Left cardiac atrium (tissue), 4 donors: ENCODE results near the gene PCCA. TPM values are rescaled to one million over a fixed set of nuclear protein-coding genes. Genes with fewer than 3 reads are reported as not detected.

Source experiments
- ATAC-seq, 2 donors: fragments of 200-7000 bp; cut with Tn5 transposase; one replicate each; pipeline ENCODE4 v1.9.1; 2020; ENCODE audit warnings: mild to moderate bottlenecking in 2 of 2, moderate library complexity in 2 of 2
- DNase-seq: peaks from one replicate; pipeline ENCODE4 v3.0.0-alpha.2; 2020
- intact Hi-C, 2 donors: fragments of 100-400 bp; cut with DNase I; formaldehyde crosslinking; loops; one replicate each; pipeline versions ENCODE4 v1.14.1 to v1.15.1; 2022 to 2023
- total RNA-seq, 2 donors: library from RNA; stranded (reverse); fragmentation: NEBNext Ultra II Directional; extraction: Animal tissue kit (Norgen Biotek cat#: 25700); gene quantifications; one replicate each; pipeline ENCODE4 v1.2.1, GENCODE V29; 2021
- donor health status: DM: no; HTN: yes; CAD: no.
- donor health status: DM: no; HTN: yes; CAD: no; lungs with severe emphysema.
- donor health status: DM: yes; HTN: yes; CAD: no.
- donor health status: Dilated cardiomyopathy.

PCCA gene
- total RNA-seq, 2 donors from 2014 or later: 47.1 to 51.1 TPM

GRCh38 chr13:100433475-100433874, 344.6 kb downstream of the PCCA start:
- intact Hi-C loops: no loop called here
- no peak for ATAC-seq
- no peak for DNase-seq

GRCh38 chr13:100434010-100434763, 345.3 kb downstream of the PCCA start:
- intact Hi-C loops: no loop called here
- ATAC-seq (no peak), DNase-seq (no peak)

- DNase-seq (no peak), ATAC-seq (no peak)
- intact Hi-C loops: no loop called here
Measured at GRCh38 chr13:100436099-100436498, 347.2 kb downstream of the PCCA start.

- DNase-seq (no peak), ATAC-seq (no peak)
- intact Hi-C loops: no loop called here
Measured at GRCh38 chr13:100438059-100438788, 349.3 kb downstream of the PCCA start.

GRCh38 chr13:100439247-100439970, 350.5 kb downstream of the PCCA start:
- intact Hi-C loops: no loop called here
- ATAC-seq: no peak
- no peak for DNase-seq

GRCh38 chr13:100440751-100441425, 352.0 kb downstream of the PCCA start:
- intact Hi-C loops: no loop called here
- ATAC-seq (peak in 1 of 2 donors; percentile 35), DNase-seq (no peak)

GRCh38 chr13:100442095-100442832, 353.4 kb downstream of the PCCA start:
- DNase-seq: no peak
- intact Hi-C loops: no loop called here
- ATAC-seq: no peak

- intact Hi-C loops: no loop called here
- ATAC-seq (no peak), DNase-seq (no peak)
Measured at GRCh38 chr13:100443278-100443997, 354.5 kb downstream of the PCCA start.

- no peak for DNase-seq
Measured at GRCh38 chr13:100443998-100444328, 355.1 kb downstream of the PCCA start.

GRCh38 chr13:100447831-100448230, 358.9 kb downstream of the PCCA start:
- DNase-seq (no peak), ATAC-seq (no peak)
- intact Hi-C loops: no loop called here

More at GRCh38 chr13:100443998-100444328, 355.1 kb downstream of the PCCA start:
- intact Hi-C loops: no loop called here
- no peak for ATAC-seq

GRCh38 chr13:100451923-100452322, 363.0 kb downstream of the PCCA start:
- DNase-seq: no peak
- ATAC-seq: no peak
- intact Hi-C loops: no loop called here

GRCh38 chr13:100454876-100455275, 366.0 kb downstream of the PCCA start:
- intact Hi-C loops: no loop called here
- DNase-seq (no peak), ATAC-seq (no peak)

- intact Hi-C loops: no loop called here
- DNase-seq: no peak
- ATAC-seq: no peak
Measured at GRCh38 chr13:100458673-100459072, 369.8 kb downstream of the PCCA start.

- intact Hi-C loops: no loop called here
- DNase-seq: no peak
- no peak for ATAC-seq
Measured at GRCh38 chr13:100459747-100460146, 370.9 kb downstream of the PCCA start.

- intact Hi-C loops: no loop called here
- no peak for DNase-seq
- ATAC-seq: no peak
Measured at GRCh38 chr13:100460266-100460665, 371.4 kb downstream of the PCCA start.

GRCh38 chr13:100460791-100461190, 371.9 kb downstream of the PCCA start:
- ATAC-seq: no peak
- intact Hi-C loops: no loop called here
- DNase-seq: no peak

- intact Hi-C loops: no loop called here
- DNase-seq (no peak), ATAC-seq (no peak)
Measured at GRCh38 chr13:100461309-100462030, 372.6 kb downstream of the PCCA start.

- intact Hi-C loops: no loop called here
- DNase-seq: no peak
- no peak for ATAC-seq
Measured at GRCh38 chr13:100464006-100464405, 375.1 kb downstream of the PCCA start.
